GM23248 (cell line): ENCODE measurements around the gene THRSP. TPM values are rescaled to one million over a fixed set of nuclear protein-coding genes. Genes with fewer than 3 reads are reported as not detected.

ENCODE experiments used
- DNase-seq: peaks from one replicate; pipeline ENCODE4 v3.0.0-alpha.2; 2015
- H2AFZ ChIP-seq: fragments of 200-600 bp; sonication (generic); 2 replicates; pipeline ENCODE4 v1.6.1; 2016; ENCODE audit warnings: antibody characterized with exemption
- H3F3A ChIP-seq: fragments of 200-600 bp; sonication (generic); 2 replicates; pipeline ENCODE4 v1.6.1; 2016; ENCODE audit warnings: mild to moderate bottlenecking, antibody characterized with exemption, mixed run types; ENCODE audit not compliant: insufficient read depth
- H3K27ac ChIP-seq: fragments of 200-600 bp; sonication (generic); 2 replicates; pipeline ENCODE4 v1.5.1; 2016; ENCODE audit warnings: mild to moderate bottlenecking
- H3K27me3 ChIP-seq: fragments of 200-600 bp; sonication (generic); replicated peaks from 2 replicates; pipeline ENCODE4 v1.6.1; 2016; ENCODE audit warnings: mild to moderate bottlenecking; ENCODE audit not compliant: insufficient read depth
- H3K36me3 ChIP-seq: fragments of 200-600 bp; sonication (generic); 2 replicates; pipeline ENCODE4 v1.6.1; 2016; ENCODE audit warnings: low read depth, mild to moderate bottlenecking
- H3K4me1 ChIP-seq: fragments of 200-600 bp; sonication (generic); 2 replicates; pipeline ENCODE4 v1.6.1; 2016; ENCODE audit warnings: mild to moderate bottlenecking; ENCODE audit not compliant: insufficient read depth
- H3K4me2 ChIP-seq: fragments of 200-600 bp; sonication (generic); one replicate; pipeline ENCODE4 v1.6.1; 2016; ENCODE audit warnings: mild to moderate bottlenecking; ENCODE audit not compliant: unreplicated experiment
- H3K4me3 ChIP-seq: fragments of 200-600 bp; sonication (generic); 2 replicates; pipeline ENCODE4 v1.5.1; 2016; ENCODE audit warnings: mild to moderate bottlenecking
- H3K79me2 ChIP-seq: fragments of 200-600 bp; sonication (generic); 2 replicates; pipeline ENCODE4 v1.6.1; 2016; ENCODE audit warnings: mild to moderate bottlenecking; ENCODE audit not compliant: insufficient read depth
- H3K9ac ChIP-seq: fragments of 200-600 bp; sonication (generic); 2 replicates; pipeline ENCODE4 v1.6.1; 2016; ENCODE audit warnings: mild to moderate bottlenecking
- H3K9me2 ChIP-seq: fragments of 200-600 bp; sonication (generic); 2 replicates; pipeline ENCODE4 v1.6.1; 2016; ENCODE audit warnings: mixed run types, mild to moderate bottlenecking, moderate library complexity; ENCODE audit not compliant: insufficient read depth
- H3K9me3 ChIP-seq: fragments of 200-600 bp; sonication (generic); one replicate; pipeline ENCODE4 v1.6.1; 2017; ENCODE audit warnings: low read depth
- H4K20me1 ChIP-seq: fragments of 200-600 bp; sonication (generic); 2 replicates; pipeline ENCODE4 v1.6.0; 2016; ENCODE audit not compliant: insufficient read depth
- EZH2 ChIP-seq: fragments of 200-600 bp; sonication (generic); IDR thresholded peaks from 2 replicates; pipeline ENCODE4 v1.6.1; 2018; ENCODE audit warnings: antibody characterized with exemption, mild to moderate bottlenecking; ENCODE audit not compliant: insufficient read depth, poor library complexity, severe bottlenecking
- EZH2phosphoT487 ChIP-seq: fragments of 200-600 bp; sonication (generic); IDR thresholded peaks from 2 replicates; pipeline ENCODE4 v1.6.1; 2018; ENCODE audit warnings: antibody characterized with exemption, moderate library complexity, mild to moderate bottlenecking, low read depth; ENCODE audit not compliant: insufficient read depth
- WGBS, 2 experiments: methylation state at CpG; one replicate each; pipeline ENCODE4 v1.1.6; 2015 to 2017; ENCODE audit warnings: low lambda C conversion rate in 2 of 2, low coverage in 1 of 2; ENCODE audit errors: missing lambda C conversion rate in 2 of 2; 5-methylcytosine and 5-hydroxymethylcytosine counted together
- in situ Hi-C: fragments of 300-500 bp; cut with MboI; formaldehyde crosslinking; loops from 2 replicates; pipeline ENCODE4 v1.15.0; 2020
- polyA plus RNA-seq: library from polyadenylated mRNA; unstranded; fragments of >200 nt; fragmentation: Nextera tagmentation; extraction: Ambion mirVana; gene quantifications from 2 replicates; pipeline ENCODE4 v1.2.1, GENCODE V29; 2016
- total RNA-seq: library from RNA; depleted of rRNA; stranded (reverse); fragments of >200 nt; shearing (Covaris generic); gene quantifications from 2 replicates; pipeline ENCODE4 v1.2.3, GENCODE V29; 2014

Gene THRSP
- total and polyA plus RNA-seq, 2 experiments from 2014 or later = not detected

DNA sequence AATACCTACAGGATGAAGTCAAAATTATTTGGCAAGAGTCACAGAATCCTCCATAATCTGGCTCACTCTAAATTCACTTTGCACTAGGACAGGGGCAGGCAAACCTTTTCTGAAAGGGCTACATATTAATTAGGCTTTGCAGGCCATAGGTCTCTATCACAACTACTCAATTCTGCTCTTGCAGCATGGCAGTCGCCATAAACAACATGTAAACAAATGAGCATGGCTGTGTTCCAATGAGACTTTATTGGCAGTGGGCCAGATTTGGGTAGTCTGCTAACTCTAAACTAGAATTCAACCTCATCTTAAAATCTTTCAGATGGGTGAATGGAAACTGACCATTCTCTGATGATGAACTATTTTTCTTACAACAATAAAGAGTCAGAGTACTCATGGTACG, 5.8 kb downstream of the THRSP start:
- Histone ChIP-seq H3K9me3 (no peaks in the 10 kb centered on the region), H3K4me2 (no peak overlapping the region), H3K9ac (no peak overlapping the region), H3K36me3 (peaks cover 32% of the 10 kb centered on the region), H3K79me2 (peaks cover 45% of the 10 kb centered on the region), H3K9me2 (no peaks in the 10 kb centered on the region), H2AFZ (no peak overlapping the region), H3K4me1 (no peaks in the 10 kb centered on the region), H3F3A (no peaks in the 10 kb centered on the region), H4K20me1 (no peaks in the 10 kb centered on the region), H3K27ac (no peak overlapping the region), H3K4me3 (no peak overlapping the region), H3K27me3 (no peaks in the 10 kb centered on the region)
- in situ Hi-C loops = no loop called here
- no peak for DNase-seq
- TF ChIP-seq EZH2 (no peak), EZH2phosphoT487 (no peak)
- 52 to 54% methylated on average over 2 of the region's 2 CpGs for WGBS, 2 experiments

GRCh38 chr11:78070621-78071020, 7.0 kb downstream of the THRSP start:
- in situ Hi-C loops = no loop called here
- Histone ChIP-seq H2AFZ (no peak overlapping the region), H3K36me3 (peaks cover 32% of the 10 kb centered on the region), H3F3A (no peaks in the 10 kb centered on the region), H3K9me3 (no peaks in the 10 kb centered on the region), H4K20me1 (no peaks in the 10 kb centered on the region), H3K4me1 (no peaks in the 10 kb centered on the region), H3K79me2 (peaks cover 56% of the 10 kb centered on the region), H3K9ac (no peak overlapping the region), H3K27me3 (no peaks in the 10 kb centered on the region), H3K4me3 (no peak overlapping the region), H3K4me2 (no peak overlapping the region), H3K9me2 (no peaks in the 10 kb centered on the region), H3K27ac (no peak overlapping the region)
- 97% methylated on average over 2 of the region's 2 CpGs for WGBS, 2 experiments
- TF ChIP-seq EZH2 (no peak), EZH2phosphoT487 (no peak)
- no peak for DNase-seq

- Histone ChIP-seq H3K36me3 (peaks cover 32% of the 10 kb centered on the region), H3K9me3 (no peaks in the 10 kb centered on the region), H3K4me2 (no peak overlapping the region), H3K9me2 (no peaks in the 10 kb centered on the region), H4K20me1 (no peaks in the 10 kb centered on the region), H3K79me2 (peaks cover 67% of the 10 kb centered on the region), H3K9ac (no peak overlapping the region), H3K4me3 (no peak overlapping the region), H3F3A (no peaks in the 10 kb centered on the region), H3K4me1 (no peaks in the 10 kb centered on the region), H2AFZ (no peak overlapping the region), H3K27ac (no peak overlapping the region), H3K27me3 (no peaks in the 10 kb centered on the region)
- no peak for DNase-seq
- WGBS, 2 experiments = 91 to 92% methylated on average over 3 of the region's 3 CpGs
- TF ChIP-seq EZH2 = no peak
- TF ChIP-seq EZH2phosphoT487 = no peak
- in situ Hi-C loops = no loop called here
Observed at GRCh38 chr11:78071717-78072116, 8.1 kb downstream of the THRSP start.

DNA sequence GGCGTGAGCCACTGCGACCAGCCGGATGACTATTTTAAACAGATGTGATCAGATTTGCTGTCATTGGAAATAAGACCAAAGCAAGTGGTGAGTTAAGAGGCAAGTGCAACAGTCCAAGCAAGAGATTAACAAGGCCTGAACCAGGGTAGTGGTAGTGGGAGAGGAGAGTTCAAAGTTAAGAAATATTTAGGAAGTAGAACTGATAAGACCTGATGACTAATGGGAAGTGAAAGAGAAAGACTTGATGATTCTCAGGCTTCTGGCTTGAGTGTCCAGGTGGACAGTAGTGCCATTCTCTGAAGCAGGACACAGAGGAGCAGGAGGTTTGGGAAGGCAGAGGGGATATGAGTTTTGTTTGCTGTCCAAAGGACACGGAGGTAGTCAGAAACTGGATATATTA, 8.8 kb downstream of the THRSP start:
- in situ Hi-C loops = no loop called here
- Histone ChIP-seq H3K36me3 (peaks cover 31% of the 10 kb centered on the region), H3K9ac (no peak overlapping the region), H2AFZ (no peak overlapping the region), H3K4me2 (no peak overlapping the region), H3K27ac (no peak overlapping the region), H3K27me3 (no peaks in the 10 kb centered on the region), H3K9me3 (no peaks in the 10 kb centered on the region), H3K79me2 (peaks cover 75% of the 10 kb centered on the region), H3K4me3 (no peak overlapping the region), H3K4me1 (peaks cover 3% of the 10 kb centered on the region; the same call in 1 of the 2 replicates), H3F3A (no peaks in the 10 kb centered on the region), H4K20me1 (no peaks in the 10 kb centered on the region), H3K9me2 (no peaks in the 10 kb centered on the region)
- DNase-seq = no peak
- TF ChIP-seq EZH2 (no peak), EZH2phosphoT487 (no peak)
- 92 to 95% methylated on average over 4 of the region's 4 CpGs for WGBS, 2 experiments

DNA sequence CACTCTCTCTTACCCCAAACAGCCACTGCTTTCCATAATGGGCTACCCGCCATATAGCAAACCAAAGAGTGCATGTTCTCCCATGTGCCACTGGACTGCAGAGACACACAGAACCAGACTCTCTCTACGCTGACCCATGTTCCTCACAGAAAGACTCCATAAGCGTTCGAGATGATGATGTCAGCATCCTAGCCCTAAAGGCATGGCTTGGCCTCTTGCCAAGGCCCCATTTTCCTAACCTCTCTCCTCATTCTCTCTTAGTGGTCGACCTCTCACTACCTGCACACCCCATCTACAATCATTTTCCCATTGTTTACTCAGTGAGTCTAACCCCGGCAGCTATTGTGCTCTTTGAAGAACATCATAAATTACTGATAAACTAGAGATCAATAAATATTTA, 11.1 kb downstream of the THRSP start:
- no peaks in the 10 kb centered on the region for H3K27me3 ChIP-seq
- no peak overlapping the region for H3K27ac ChIP-seq
- H3F3A ChIP-seq = no peaks in the 10 kb centered on the region
- peaks cover 14% of the 10 kb centered on the region for H3K4me1 ChIP-seq
- H4K20me1 ChIP-seq = no peaks in the 10 kb centered on the region
- no peak for TF ChIP-seq EZH2
- TF ChIP-seq EZH2phosphoT487 = no peak
- in situ Hi-C loops = no loop called here
- no peak overlapping the region for H3K4me3 ChIP-seq
- H3K4me2 ChIP-seq = no peak overlapping the region
- WGBS, 2 experiments = 79 to 90% methylated on average over 6 of the region's 6 CpGs
- H2AFZ ChIP-seq = no peak overlapping the region
- peaks cover 15% of the 10 kb centered on the region for H3K36me3 ChIP-seq
- no peaks in the 10 kb centered on the region for H3K9me2 ChIP-seq
- no peaks in the 10 kb centered on the region for H3K9me3 ChIP-seq
- peak; percentile 12 for DNase-seq
- H3K79me2 ChIP-seq = peaks cover 98% of the 10 kb centered on the region
- no peak overlapping the region for H3K9ac ChIP-seq
